ENCODE data around the gene NALCN.

The NALCN gene

GRCh38 chr13:101449790-101450748 lies 33.8 kb upstream of the NALCN start:
- Histone ChIP-seq H3K9me3 (ENCODE audit: control insufficient read depth, low read length) (no peaks in the 10 kb centered on the region), H3K4me1 (ENCODE audit: control insufficient read depth, insufficient read depth, low read length) (no peaks in the 10 kb centered on the region), H3K27ac (ENCODE audit: insufficient read depth, low read depth, low read length, poor library complexity, severe bottlenecking) (no peak overlapping the region), H3K27me3 (ENCODE audit: control insufficient read depth, insufficient read depth, low read length, poor library complexity, severe bottlenecking) (no peaks in the 10 kb centered on the region), H3K4me3 (ENCODE audit: insufficient read depth, low read depth, low read length) (no peak overlapping the region), H3K36me3 (ENCODE audit: control insufficient read depth, insufficient read depth, low read length) (no peaks in the 10 kb centered on the region)
- 62 to 65% methylated on average over 3 to 4 of the region's 5 CpGs for WGBS, 2 experiments

GRCh38 chr13:101447852-101448251 lies 31.5 kb upstream of the NALCN start:
- WGBS, 2 experiments = 74 to 97% methylated on average over 4 of the region's 4 CpGs
- Histone ChIP-seq H3K27ac (ENCODE audit: insufficient read depth, low read depth, low read length, poor library complexity, severe bottlenecking) (no peak overlapping the region), H3K27me3 (ENCODE audit: control insufficient read depth, insufficient read depth, low read length, poor library complexity, severe bottlenecking) (no peaks in the 10 kb centered on the region), H3K4me1 (ENCODE audit: control insufficient read depth, insufficient read depth, low read length) (no peaks in the 10 kb centered on the region), H3K4me3 (ENCODE audit: insufficient read depth, low read depth, low read length) (no peak overlapping the region), H3K36me3 (ENCODE audit: control insufficient read depth, insufficient read depth, low read length) (no peaks in the 10 kb centered on the region), H3K9me3 (ENCODE audit: control insufficient read depth, low read length) (no peaks in the 10 kb centered on the region)

- WGBS, 2 experiments = 95 to 97% methylated on average over 3 of the region's 3 CpGs
- H3K9me3 ChIP-seq (ENCODE audit: control insufficient read depth, low read length) = no peaks in the 10 kb centered on the region
- H3K27ac ChIP-seq (ENCODE audit: insufficient read depth, low read depth, low read length, poor library complexity, severe bottlenecking) = no peak overlapping the region
- H3K27me3 ChIP-seq (ENCODE audit: control insufficient read depth, insufficient read depth, low read length, poor library complexity, severe bottlenecking) = no peaks in the 10 kb centered on the region
- no peaks in the 10 kb centered on the region for H3K4me1 ChIP-seq (ENCODE audit: control insufficient read depth, insufficient read depth, low read length)
- H3K4me3 ChIP-seq (ENCODE audit: insufficient read depth, low read depth, low read length) = no peak overlapping the region
- no peaks in the 10 kb centered on the region for H3K36me3 ChIP-seq (ENCODE audit: control insufficient read depth, insufficient read depth, low read length)
Observed at GRCh38 chr13:101434486-101434885, 18.2 kb upstream of the NALCN start.

GRCh38 chr13:101433895-101434294 lies 17.6 kb upstream of the NALCN start:
- H3K9me3 ChIP-seq (ENCODE audit: control insufficient read depth, low read length) = no peaks in the 10 kb centered on the region
- H3K36me3 ChIP-seq (ENCODE audit: control insufficient read depth, insufficient read depth, low read length) = no peaks in the 10 kb centered on the region
- no peak overlapping the region for H3K27ac ChIP-seq (ENCODE audit: insufficient read depth, low read depth, low read length, poor library complexity, severe bottlenecking)
- H3K27me3 ChIP-seq (ENCODE audit: control insufficient read depth, insufficient read depth, low read length, poor library complexity, severe bottlenecking) = no peaks in the 10 kb centered on the region
- H3K4me1 ChIP-seq (ENCODE audit: control insufficient read depth, insufficient read depth, low read length) = no peaks in the 10 kb centered on the region
- no peak overlapping the region for H3K4me3 ChIP-seq (ENCODE audit: insufficient read depth, low read depth, low read length)

GRCh38 chr13:101429733-101430132 lies 13.4 kb upstream of the NALCN start:
- H3K9me3 ChIP-seq (ENCODE audit: control insufficient read depth, low read length) = no peaks in the 10 kb centered on the region
- no peaks in the 10 kb centered on the region for H3K4me1 ChIP-seq (ENCODE audit: control insufficient read depth, insufficient read depth, low read length)
- no peak overlapping the region for H3K27ac ChIP-seq (ENCODE audit: insufficient read depth, low read depth, low read length, poor library complexity, severe bottlenecking)
- no peaks in the 10 kb centered on the region for H3K27me3 ChIP-seq (ENCODE audit: control insufficient read depth, insufficient read depth, low read length, poor library complexity, severe bottlenecking)
- WGBS, 2 experiments = 95 to 100% methylated on average over 3 of the region's 3 CpGs
- H3K36me3 ChIP-seq (ENCODE audit: control insufficient read depth, insufficient read depth, low read length) = no peaks in the 10 kb centered on the region
- H3K4me3 ChIP-seq (ENCODE audit: insufficient read depth, low read depth, low read length) = no peak overlapping the region

GRCh38 chr13:101425623-101426022 lies 9.3 kb upstream of the NALCN start:
- Histone ChIP-seq H3K27ac (ENCODE audit: insufficient read depth, low read depth, low read length, poor library complexity, severe bottlenecking) (no peak overlapping the region), H3K9me3 (ENCODE audit: control insufficient read depth, low read length) (no peaks in the 10 kb centered on the region), H3K36me3 (ENCODE audit: control insufficient read depth, insufficient read depth, low read length) (no peaks in the 10 kb centered on the region), H3K4me1 (ENCODE audit: control insufficient read depth, insufficient read depth, low read length) (no peaks in the 10 kb centered on the region), H3K4me3 (ENCODE audit: insufficient read depth, low read depth, low read length) (no peak overlapping the region), H3K27me3 (ENCODE audit: control insufficient read depth, insufficient read depth, low read length, poor library complexity, severe bottlenecking) (no peaks in the 10 kb centered on the region)
- WGBS, 2 experiments = 88% methylated on average over 10 of the region's 10 CpGs

GRCh38 chr13:101425156-101425471 lies 8.8 kb upstream of the NALCN start:
- H3K4me1 ChIP-seq (ENCODE audit: control insufficient read depth, insufficient read depth, low read length) = no peaks in the 10 kb centered on the region
- no peaks in the 10 kb centered on the region for H3K36me3 ChIP-seq (ENCODE audit: control insufficient read depth, insufficient read depth, low read length)
- H3K27ac ChIP-seq (ENCODE audit: insufficient read depth, low read depth, low read length, poor library complexity, severe bottlenecking) = no peak overlapping the region
- WGBS, 2 experiments = 94 to 96% methylated on average over 3 of the region's 3 CpGs
- no peaks in the 10 kb centered on the region for H3K9me3 ChIP-seq (ENCODE audit: control insufficient read depth, low read length)
- H3K4me3 ChIP-seq (ENCODE audit: insufficient read depth, low read depth, low read length) = no peak overlapping the region
- H3K27me3 ChIP-seq (ENCODE audit: control insufficient read depth, insufficient read depth, low read length, poor library complexity, severe bottlenecking) = no peaks in the 10 kb centered on the region

GRCh38 chr13:101424381-101425155 lies 8.3 kb upstream of the NALCN start:
- H3K36me3 ChIP-seq (ENCODE audit: control insufficient read depth, insufficient read depth, low read length) = no peaks in the 10 kb centered on the region
- no peaks in the 10 kb centered on the region for H3K27me3 ChIP-seq (ENCODE audit: control insufficient read depth, insufficient read depth, low read length, poor library complexity, severe bottlenecking)
- no peak overlapping the region for H3K27ac ChIP-seq (ENCODE audit: insufficient read depth, low read depth, low read length, poor library complexity, severe bottlenecking)
- H3K4me1 ChIP-seq (ENCODE audit: control insufficient read depth, insufficient read depth, low read length) = no peaks in the 10 kb centered on the region
- no peaks in the 10 kb centered on the region for H3K9me3 ChIP-seq (ENCODE audit: control insufficient read depth, low read length)
- WGBS, 2 experiments = 77 to 86% methylated on average over 4 of the region's 6 CpGs
- no peak overlapping the region for H3K4me3 ChIP-seq (ENCODE audit: insufficient read depth, low read depth, low read length)

- no peaks in the 10 kb centered on the region for H3K36me3 ChIP-seq (ENCODE audit: control insufficient read depth, insufficient read depth, low read length)
- H3K4me3 ChIP-seq (ENCODE audit: insufficient read depth, low read depth, low read length) = no peak overlapping the region
- no peak overlapping the region for H3K27ac ChIP-seq (ENCODE audit: insufficient read depth, low read depth, low read length, poor library complexity, severe bottlenecking)
- H3K9me3 ChIP-seq (ENCODE audit: control insufficient read depth, low read length) = no peaks in the 10 kb centered on the region
- H3K4me1 ChIP-seq (ENCODE audit: control insufficient read depth, insufficient read depth, low read length) = no peaks in the 10 kb centered on the region
- 90 to 99% methylated on average over 2 of the region's 2 CpGs for WGBS, 2 experiments
- no peaks in the 10 kb centered on the region for H3K27me3 ChIP-seq (ENCODE audit: control insufficient read depth, insufficient read depth, low read length, poor library complexity, severe bottlenecking)
Observed at GRCh38 chr13:101423872-101424271, 7.6 kb upstream of the NALCN start.

GRCh38 chr13:101417501-101417900 lies 1.2 kb upstream of the NALCN start:
- no peaks in the 10 kb centered on the region for H3K4me1 ChIP-seq (ENCODE audit: control insufficient read depth, insufficient read depth, low read length)
- no peak overlapping the region for H3K27ac ChIP-seq (ENCODE audit: insufficient read depth, low read depth, low read length, poor library complexity, severe bottlenecking)
- H3K9me3 ChIP-seq (ENCODE audit: control insufficient read depth, low read length) = no peaks in the 10 kb centered on the region
- H3K27me3 ChIP-seq (ENCODE audit: control insufficient read depth, insufficient read depth, low read length, poor library complexity, severe bottlenecking) = peaks cover 44% of the 10 kb centered on the region
- H3K36me3 ChIP-seq (ENCODE audit: control insufficient read depth, insufficient read depth, low read length) = no peaks in the 10 kb centered on the region
- WGBS, 2 experiments = 100% methylated on average over 1 of the region's 5 CpGs; no CpG with 5 or more reads in 1 of the 2 experiments
- H3K4me3 ChIP-seq (ENCODE audit: insufficient read depth, low read depth, low read length) = no peak overlapping the region
